ENCODE results near the gene JUND. TPM values are rescaled to one million over a fixed set of nuclear protein-coding genes. Genes with fewer than 3 reads are reported as not detected.
A peak's percentile ranks its signal among the peaks of the same experiment; 100 is the strongest.

Gene JUND
- total RNA-seq, 2 donors from 2014 or later: 1,212 to 1,401 TPM

GRCh38 chr19:18265582-18265981 is 15.8 kb downstream of the JUND start:
- DNase-seq: no peak
- H3K9me3 ChIP-seq (ENCODE audit: control insufficient read depth, low read length, poor library complexity, severe bottlenecking): no peaks in the 10 kb centered on the region
- H3K27ac Mint-ChIP-seq: no peak overlapping the region
- ATAC-seq: no peak
- H3K4me1 Mint-ChIP-seq: peaks cover 12% of the 10 kb centered on the region
- no peaks in the 10 kb centered on the region for H3K27me3 Mint-ChIP-seq
- H3K36me3 Mint-ChIP-seq (ENCODE audit: low read depth): peaks cover 4% of the 10 kb centered on the region
- no peak overlapping the region for H3K4me3 Mint-ChIP-seq

GRCh38 chr19:18264971-18265540 is 16.4 kb downstream of the JUND start:
- no peak for DNase-seq
- Mint-ChIP-seq H3K27ac (peak overlapping the region; percentile 57), H3K4me1 (peaks cover 12% of the 10 kb centered on the region), H3K27me3 (no peaks in the 10 kb centered on the region), H3K36me3 (ENCODE audit: low read depth) (peaks cover 4% of the 10 kb centered on the region), H3K4me3 (no peak overlapping the region)
- H3K9me3 ChIP-seq (ENCODE audit: control insufficient read depth, low read length, poor library complexity, severe bottlenecking): no peaks in the 10 kb centered on the region
- ATAC-seq: no peak

GRCh38 chr19:18264137-18264854 is 17.1 kb downstream of the JUND start:
- ATAC-seq: no peak
- Mint-ChIP-seq H3K27me3 (no peaks in the 10 kb centered on the region), H3K4me3 (no peak overlapping the region), H3K4me1 (peaks cover 12% of the 10 kb centered on the region), H3K36me3 (ENCODE audit: low read depth) (peaks cover 4% of the 10 kb centered on the region), H3K27ac (peak overlapping the region; percentile 57)
- no peaks in the 10 kb centered on the region for H3K9me3 ChIP-seq (ENCODE audit: control insufficient read depth, low read length, poor library complexity, severe bottlenecking)
- no peak for DNase-seq

- Mint-ChIP-seq H3K27me3 (no peaks in the 10 kb centered on the region), H3K4me1 (peaks cover 9% of the 10 kb centered on the region), H3K4me3 (peak overlapping the region; percentile 41), H3K27ac (no peak overlapping the region), H3K36me3 (ENCODE audit: low read depth) (peaks cover 3% of the 10 kb centered on the region)
- DNase-seq (no peak), ATAC-seq (no peak)
- H3K9me3 ChIP-seq (ENCODE audit: control insufficient read depth, low read length, poor library complexity, severe bottlenecking): no peaks in the 10 kb centered on the region
These were observed 17.9 kb downstream of the JUND start for GRCh38 chr19:18263324-18264136.

GRCh38 chr19:18262917-18263316 is 18.5 kb downstream of the JUND start:
- no peak for ATAC-seq
- H3K27ac Mint-ChIP-seq: no peak overlapping the region
- no peak overlapping the region for H3K4me3 Mint-ChIP-seq
- H3K36me3 Mint-ChIP-seq (ENCODE audit: low read depth): no peaks in the 10 kb centered on the region
- H3K9me3 ChIP-seq (ENCODE audit: control insufficient read depth, low read length, poor library complexity, severe bottlenecking): no peaks in the 10 kb centered on the region
- H3K27me3 Mint-ChIP-seq: no peaks in the 10 kb centered on the region
- DNase-seq: no peak
- H3K4me1 Mint-ChIP-seq: peaks cover 6% of the 10 kb centered on the region

GRCh38 chr19:18262144-18262543 is 19.3 kb downstream of the JUND start:
- Mint-ChIP-seq H3K27ac (peak overlapping the region; percentile 70), H3K4me3 (no peak overlapping the region), H3K27me3 (no peaks in the 10 kb centered on the region), H3K36me3 (ENCODE audit: low read depth) (no peaks in the 10 kb centered on the region), H3K4me1 (peaks cover 6% of the 10 kb centered on the region)
- DNase-seq (no peak), ATAC-seq (no peak)
- no peaks in the 10 kb centered on the region for H3K9me3 ChIP-seq (ENCODE audit: control insufficient read depth, low read length, poor library complexity, severe bottlenecking)

- H3K27me3 Mint-ChIP-seq: no peaks in the 10 kb centered on the region
- H3K4me1 Mint-ChIP-seq: peaks cover 6% of the 10 kb centered on the region
- H3K9me3 ChIP-seq (ENCODE audit: control insufficient read depth, low read length, poor library complexity, severe bottlenecking): no peaks in the 10 kb centered on the region
- no peak for ATAC-seq
- H3K27ac Mint-ChIP-seq: peak overlapping the region; percentile 70
- H3K36me3 Mint-ChIP-seq (ENCODE audit: low read depth): no peaks in the 10 kb centered on the region
- no peak overlapping the region for H3K4me3 Mint-ChIP-seq
- no peak for DNase-seq
These were observed 19.9 kb downstream of the JUND start for GRCh38 chr19:18261474-18261873.

- DNase-seq: no peak
- Mint-ChIP-seq H3K36me3 (ENCODE audit: low read depth) (no peaks in the 10 kb centered on the region), H3K27me3 (no peaks in the 10 kb centered on the region), H3K4me1 (peaks cover 2% of the 10 kb centered on the region), H3K27ac (no peak overlapping the region), H3K4me3 (no peak overlapping the region)
- ATAC-seq: no peak
- H3K9me3 ChIP-seq (ENCODE audit: control insufficient read depth, low read length, poor library complexity, severe bottlenecking): no peaks in the 10 kb centered on the region
These were observed 21.5 kb downstream of the JUND start for GRCh38 chr19:18259893-18260292.

GRCh38 chr19:18257503-18258470 is 23.6 kb downstream of the JUND start:
- Mint-ChIP-seq H3K4me1 (peaks cover 2% of the 10 kb centered on the region), H3K27me3 (peaks cover 8% of the 10 kb centered on the region), H3K27ac (no peak overlapping the region), H3K36me3 (ENCODE audit: low read depth) (no peaks in the 10 kb centered on the region), H3K4me3 (no peak overlapping the region)
- DNase-seq (no peak), ATAC-seq (no peak)
- H3K9me3 ChIP-seq (ENCODE audit: control insufficient read depth, low read length, poor library complexity, severe bottlenecking): no peaks in the 10 kb centered on the region

- Mint-ChIP-seq H3K27me3 (peaks cover 23% of the 10 kb centered on the region), H3K27ac (no peak overlapping the region), H3K4me1 (peaks cover 4% of the 10 kb centered on the region), H3K36me3 (ENCODE audit: low read depth) (no peaks in the 10 kb centered on the region), H3K4me3 (peak overlapping the region; percentile 64)
- DNase-seq: no peak
- peak; percentile 29 for ATAC-seq
- no peaks in the 10 kb centered on the region for H3K9me3 ChIP-seq (ENCODE audit: control insufficient read depth, low read length, poor library complexity, severe bottlenecking)
These were observed 26.6 kb downstream of the JUND start for GRCh38 chr19:18254546-18255503.

GRCh38 chr19:18253716-18254115 is 27.7 kb downstream of the JUND start:
- Mint-ChIP-seq H3K4me1 (peaks cover 4% of the 10 kb centered on the region), H3K27ac (no peak overlapping the region), H3K4me3 (no peak overlapping the region), H3K27me3 (peaks cover 23% of the 10 kb centered on the region), H3K36me3 (ENCODE audit: low read depth) (no peaks in the 10 kb centered on the region)
- DNase-seq (no peak), ATAC-seq (no peak)
- no peaks in the 10 kb centered on the region for H3K9me3 ChIP-seq (ENCODE audit: control insufficient read depth, low read length, poor library complexity, severe bottlenecking)

GRCh38 chr19:18253130-18253529 is 28.3 kb downstream of the JUND start:
- Mint-ChIP-seq H3K27me3 (peaks cover 23% of the 10 kb centered on the region), H3K4me3 (no peak overlapping the region), H3K27ac (no peak overlapping the region), H3K36me3 (ENCODE audit: low read depth) (no peaks in the 10 kb centered on the region), H3K4me1 (peaks cover 4% of the 10 kb centered on the region)
- ATAC-seq: no peak
- no peak for DNase-seq
- H3K9me3 ChIP-seq (ENCODE audit: control insufficient read depth, low read length, poor library complexity, severe bottlenecking): no peaks in the 10 kb centered on the region
